Natural killer cell treated with Interleukin-12 subunit alpha and Interleukin-12 subunit beta and Interleukin-15 and Interleukin-18, amount 100 ng/mL, for 72 hours (primary cell): ENCODE results near the gene MGARP. TPM values are rescaled to one million over a fixed set of nuclear protein-coding genes. Genes with fewer than 3 reads are reported as not detected.
"Not testable (repeated sequence)": the region's sequence is repeated elsewhere in the genome, so short reads cannot be mapped to it uniquely, and the experiment has no call there.

Experiments used
- ATAC-seq, 2 donors: fragments of 150-1000 bp; cut with Tn5 transposase in 1 of 2; sonication (Bioruptor Pico), chemical (Tn5 transposase) in 1 of 2; 2 replicates each; pipeline ENCODE4 v1.10.0; 2021
- DNase-seq: peaks from one replicate; pipeline ENCODE4 v3.0.0; 2022; ENCODE audit warnings: low spot score
- H3K27ac Mint-ChIP-seq, 2 donors: 1 replicate in 1 of 2; 2 replicates in 1 of 2; pipeline ENCODE4 v1.8.0; 2022; ENCODE audit warnings: mixed read lengths in 2 of 2, mild to moderate bottlenecking in 1 of 2, moderate library complexity in 1 of 2
- H3K27me3 Mint-ChIP-seq, 2 donors: 1 replicate in 1 of 2; 2 replicates in 1 of 2; pipeline ENCODE4 v1.8.0; 2022; ENCODE audit warnings: mixed read lengths in 2 of 2
- H3K36me3 Mint-ChIP-seq: one replicate; pipeline ENCODE4 v1.8.0; 2022; ENCODE audit warnings: mixed read lengths
- H3K4me1 Mint-ChIP-seq, 2 donors: 1 replicate in 1 of 2; 2 replicates in 1 of 2; pipeline ENCODE4 v1.8.0; 2022; ENCODE audit warnings: low read depth in 2 of 2, mixed read lengths in 2 of 2, mild to moderate bottlenecking in 1 of 2
- H3K4me3 Mint-ChIP-seq: one replicate; pipeline ENCODE4 v1.8.0; 2022; ENCODE audit warnings: mixed read lengths
- H3K9me3 Mint-ChIP-seq: 2 replicates; pipeline ENCODE4 v1.8.0; 2022; ENCODE audit warnings: mixed read lengths
- total RNA-seq, 2 donors: library from RNA; stranded (reverse); gene quantifications; one replicate each; pipeline ENCODE4 v1.2.3, GENCODE V29; 2022

MGARP gene
- total RNA-seq, 2 donors from 2014 or later: 0.21 TPM; not detected in 1

DNA sequence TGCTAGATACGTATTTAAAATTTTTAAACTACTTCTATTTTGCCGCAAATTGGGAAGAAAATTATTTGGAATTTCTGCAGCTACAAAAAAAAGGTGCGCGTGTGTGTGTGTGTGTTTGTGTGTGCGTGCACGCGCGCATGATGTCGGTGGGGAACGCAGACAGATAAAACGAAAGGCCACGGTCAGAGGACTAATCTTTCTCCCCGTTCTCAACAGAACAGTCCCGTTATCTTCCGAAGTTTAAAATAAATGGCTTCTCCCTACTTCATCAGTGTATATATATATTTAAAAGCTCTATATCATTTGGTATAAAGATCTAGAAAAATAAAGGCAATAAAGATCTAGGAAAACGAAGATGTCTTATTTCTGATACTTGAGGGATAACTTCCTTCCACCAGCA, 1.5 kb downstream of the MGARP start:
- no peak for ATAC-seq
- Mint-ChIP-seq H3K36me3 (no peaks in the 10 kb centered on the region), H3K27me3 (peaks cover 25 to 37% of the 10 kb centered on the region in 2 donors), H3K4me1 (peaks cover 15 to 16% of the 10 kb centered on the region in 2 donors), H3K9me3 (no peaks in the 10 kb centered on the region), H3K27ac (no peak overlapping the region), H3K4me3 (peak overlapping the region; percentile 86)
- DNase-seq: no peak

GRCh38 chr4:139275281-139275735, 4.7 kb downstream of the MGARP start:
- H3K36me3 Mint-ChIP-seq: no peaks in the 10 kb centered on the region
- no peak for DNase-seq
- no peak for ATAC-seq
- H3K27me3 Mint-ChIP-seq: peaks cover 22 to 33% of the 10 kb centered on the region in 2 donors
- H3K4me1 Mint-ChIP-seq: peaks cover 15 to 16% of the 10 kb centered on the region in 2 donors
- H3K9me3 Mint-ChIP-seq: no peaks in the 10 kb centered on the region
- no peak overlapping the region for H3K27ac Mint-ChIP-seq
- H3K4me3 Mint-ChIP-seq: no peak overlapping the region

GRCh38 chr4:139274790-139275189, 5.2 kb downstream of the MGARP start:
- Mint-ChIP-seq H3K36me3 (no peaks in the 10 kb centered on the region), H3K4me1 (peaks cover 11 to 13% of the 10 kb centered on the region in 2 donors), H3K27me3 (peaks cover 17 to 28% of the 10 kb centered on the region in 2 donors), H3K9me3 (no peaks in the 10 kb centered on the region), H3K27ac (no peak overlapping the region), H3K4me3 (no peak overlapping the region)
- ATAC-seq: no peak
- no peak for DNase-seq

DNA sequence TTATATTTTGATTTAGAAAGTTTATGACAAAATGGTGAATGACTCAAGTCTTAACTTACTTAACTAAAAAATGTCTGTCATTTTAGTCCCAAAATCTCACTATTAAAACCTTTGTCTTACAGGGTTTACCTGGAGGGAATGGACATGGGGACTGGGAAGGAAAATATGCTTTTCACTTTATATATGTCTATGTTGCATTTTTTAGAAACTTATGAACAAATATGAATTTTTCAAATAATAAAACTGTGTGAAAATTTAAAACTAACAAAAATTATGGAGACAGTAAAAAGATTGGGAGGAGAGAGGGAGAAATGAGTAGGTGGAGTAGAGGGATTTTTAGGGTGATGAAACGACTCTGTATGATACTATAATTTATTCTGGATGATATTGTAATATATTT, 6.2 kb downstream of the MGARP start:
- peaks cover 2 to 3% of the 10 kb centered on the region in 2 donors for H3K4me1 Mint-ChIP-seq
- DNase-seq: no peak
- H3K9me3 Mint-ChIP-seq: no peaks in the 10 kb centered on the region
- no peaks in the 10 kb centered on the region for H3K36me3 Mint-ChIP-seq
- peaks cover 8 to 18% of the 10 kb centered on the region in 2 donors for H3K27me3 Mint-ChIP-seq
- ATAC-seq: no peak
- no peak overlapping the region for H3K27ac Mint-ChIP-seq
- H3K4me3 Mint-ChIP-seq: no peak overlapping the region

DNA sequence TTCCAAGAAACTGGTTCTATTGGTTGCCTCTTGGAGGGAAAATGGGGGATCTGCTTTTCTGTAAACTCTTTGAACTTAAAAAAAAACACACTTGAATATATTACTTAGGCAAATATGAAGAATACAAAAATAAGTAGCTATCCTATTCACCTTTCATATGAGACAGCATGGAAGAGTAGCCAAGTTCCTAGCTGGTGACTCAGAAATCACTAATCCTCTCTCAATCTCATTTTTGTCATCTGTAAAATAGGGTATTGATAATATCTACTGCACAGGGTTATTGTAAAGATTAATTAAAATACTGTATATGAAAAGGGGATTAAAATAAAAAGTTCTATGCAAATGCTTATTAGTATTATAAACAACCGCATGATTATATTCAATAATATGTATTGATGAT, 12.7 kb downstream of the MGARP start:
- H3K27me3 Mint-ChIP-seq: no peaks in the 10 kb centered on the region

DNA sequence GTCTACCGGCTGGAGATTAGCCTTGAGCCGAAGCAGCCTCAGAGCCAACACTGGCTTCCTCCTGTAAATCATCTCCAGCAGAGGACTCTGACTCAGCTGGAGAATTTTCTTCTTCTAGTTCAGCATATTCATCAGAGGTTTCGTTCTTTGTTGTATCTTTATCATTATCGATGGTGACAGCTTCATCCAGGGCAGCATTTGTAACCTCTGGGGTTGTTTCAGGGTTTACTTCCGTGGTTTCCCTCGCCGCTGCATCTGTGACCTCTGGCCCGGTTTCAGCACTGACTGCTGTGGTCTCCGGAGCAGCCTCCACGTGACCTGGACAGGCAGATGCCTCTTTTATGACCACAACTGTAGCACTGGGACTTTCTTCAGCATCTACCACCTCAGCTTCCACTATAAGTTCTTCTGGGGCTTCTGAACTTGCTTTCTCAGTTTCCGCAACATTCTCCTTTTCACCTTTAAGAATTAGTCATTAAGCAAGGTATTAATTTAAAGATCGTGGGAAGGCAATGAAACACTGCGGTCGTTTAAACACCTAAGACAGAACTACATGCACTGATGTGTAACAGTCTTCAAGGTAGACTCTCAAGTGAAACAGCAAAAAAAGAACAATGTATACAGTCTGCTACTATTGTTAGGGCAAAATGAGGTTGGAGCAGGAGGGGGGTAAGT, 13.3 kb downstream of the MGARP start:
- H3K36me3 Mint-ChIP-seq: no peaks in the 10 kb centered on the region
- no peaks in the 10 kb centered on the region for H3K27me3 Mint-ChIP-seq

More for the DNA sequence above, 12.7 kb downstream of the MGARP start:
- DNase-seq (no peak), ATAC-seq (no peak)
- H3K4me3 Mint-ChIP-seq: peak overlapping the region; percentile 80
- H3K4me1 Mint-ChIP-seq: peaks cover 16 to 28% of the 10 kb centered on the region in 2 donors
- no peaks in the 10 kb centered on the region for H3K36me3 Mint-ChIP-seq
- peak overlapping the region; percentile 72 to 73 for H3K27ac Mint-ChIP-seq
- no peaks in the 10 kb centered on the region for H3K9me3 Mint-ChIP-seq

GRCh38 chr4:139266208-139266582, 13.8 kb downstream of the MGARP start:
- peak in 1 of 2 donors; percentile 10 for ATAC-seq
- Mint-ChIP-seq H3K9me3 (no peaks in the 10 kb centered on the region), H3K36me3 (no peaks in the 10 kb centered on the region), H3K4me3 (peak overlapping the region; percentile 80), H3K27ac (peak overlapping the region; percentile 72 to 73), H3K27me3 (no peaks in the 10 kb centered on the region), H3K4me1 (peaks cover 16 to 28% of the 10 kb centered on the region in 2 donors)
- DNase-seq: no peak

More for the DNA sequence above, 13.3 kb downstream of the MGARP start:
- Mint-ChIP-seq H3K9me3 (no peaks in the 10 kb centered on the region), H3K4me1 (peaks cover 16 to 28% of the 10 kb centered on the region in 2 donors), H3K4me3 (peak overlapping the region; percentile 80), H3K27ac (peak overlapping the region; percentile 72 to 73)
- DNase-seq (peak; percentile 91), ATAC-seq (peak; percentile 99 to 100)

GRCh38 chr4:139265654-139266053, 14.4 kb downstream of the MGARP start:
- no peaks in the 10 kb centered on the region for H3K36me3 Mint-ChIP-seq
- no peaks in the 10 kb centered on the region for H3K27me3 Mint-ChIP-seq
- DNase-seq (no peak), ATAC-seq (no peak)
- peak overlapping the region; percentile 80 for H3K4me3 Mint-ChIP-seq
- peak overlapping the region; percentile 72 to 73 for H3K27ac Mint-ChIP-seq
- peaks cover 16 to 28% of the 10 kb centered on the region in 2 donors for H3K4me1 Mint-ChIP-seq
- no peaks in the 10 kb centered on the region for H3K9me3 Mint-ChIP-seq

DNA sequence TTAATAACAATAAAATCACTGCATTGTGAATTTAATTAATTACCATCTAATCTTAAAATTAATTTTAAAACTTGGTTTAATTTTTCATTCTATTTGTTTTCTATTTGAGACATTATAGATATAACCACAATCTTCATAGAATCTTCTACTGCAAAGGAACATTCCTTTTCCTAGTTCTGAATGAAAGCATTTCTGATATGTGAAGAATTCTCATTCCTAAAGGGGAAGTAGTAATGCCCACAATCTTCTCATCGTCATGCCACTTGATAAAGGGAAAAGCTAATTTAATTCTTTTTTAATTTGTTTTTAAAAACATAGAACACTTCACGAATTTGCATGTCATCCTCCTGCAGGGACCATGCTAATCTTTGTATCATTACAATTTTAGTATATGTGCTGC, 23.7 kb downstream of the MGARP start:
- no peaks in the 10 kb centered on the region for H3K27me3 Mint-ChIP-seq
- H3K4me3 Mint-ChIP-seq: no peak overlapping the region
- no peaks in the 10 kb centered on the region for H3K4me1 Mint-ChIP-seq
- no peak overlapping the region for H3K27ac Mint-ChIP-seq
- DNase-seq (no peak), ATAC-seq (no peak)
- H3K9me3 Mint-ChIP-seq: no peaks in the 10 kb centered on the region
- no peaks in the 10 kb centered on the region for H3K36me3 Mint-ChIP-seq

DNA sequence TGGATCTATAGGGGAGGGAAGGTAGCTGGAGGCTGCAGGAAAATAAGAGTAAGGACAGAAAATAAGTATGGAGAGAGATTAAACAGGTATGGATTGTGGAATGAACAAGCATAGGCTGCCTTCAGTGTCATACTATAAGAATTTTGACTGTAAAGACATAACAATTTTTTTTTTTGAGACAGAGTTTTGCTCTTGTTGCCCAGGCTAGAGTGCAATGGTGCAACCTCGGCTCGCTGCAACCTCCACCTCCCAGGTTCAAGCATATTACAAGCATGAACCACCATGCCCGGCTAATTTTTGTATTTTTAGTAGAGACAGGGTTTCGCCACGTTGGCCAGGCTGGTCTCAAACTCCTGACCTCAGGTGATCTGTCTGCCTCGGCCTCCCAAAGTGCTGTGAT, 24.4 kb downstream of the MGARP start:
- DNase-seq, H3K4me1 Mint-ChIP-seq, ATAC-seq, H3K36me3 Mint-ChIP-seq, H3K27ac Mint-ChIP-seq, H3K4me3 Mint-ChIP-seq, H3K27me3 Mint-ChIP-seq, H3K9me3 Mint-ChIP-seq: not testable (repeated sequence)

GRCh38 chr4:139253713-139254112, 26.3 kb downstream of the MGARP start:
- DNase-seq (no peak), ATAC-seq (no peak)
- no peaks in the 10 kb centered on the region for H3K9me3 Mint-ChIP-seq
- H3K27ac Mint-ChIP-seq: no peak overlapping the region
- H3K4me3 Mint-ChIP-seq: no peak overlapping the region
- H3K4me1 Mint-ChIP-seq: no peaks in the 10 kb centered on the region
- H3K27me3 Mint-ChIP-seq: no peaks in the 10 kb centered on the region
- no peaks in the 10 kb centered on the region for H3K36me3 Mint-ChIP-seq

GRCh38 chr4:139253046-139253445, 27.0 kb downstream of the MGARP start:
- H3K36me3 Mint-ChIP-seq: no peaks in the 10 kb centered on the region
- ATAC-seq (no peak), DNase-seq (no peak)
- no peaks in the 10 kb centered on the region for H3K9me3 Mint-ChIP-seq
- H3K4me1 Mint-ChIP-seq: no peaks in the 10 kb centered on the region
- H3K27me3 Mint-ChIP-seq: no peaks in the 10 kb centered on the region
- H3K4me3 Mint-ChIP-seq: no peak overlapping the region
- no peak overlapping the region for H3K27ac Mint-ChIP-seq

- Mint-ChIP-seq H3K4me3 (no peak overlapping the region), H3K27me3 (no peaks in the 10 kb centered on the region), H3K4me1 (no peaks in the 10 kb centered on the region), H3K9me3 (no peaks in the 10 kb centered on the region), H3K27ac (no peak overlapping the region), H3K36me3 (no peaks in the 10 kb centered on the region)
- no peak for ATAC-seq
- no peak for DNase-seq
Observed at GRCh38 chr4:139247700-139248238, 32.3 kb downstream of the MGARP start.

DNA sequence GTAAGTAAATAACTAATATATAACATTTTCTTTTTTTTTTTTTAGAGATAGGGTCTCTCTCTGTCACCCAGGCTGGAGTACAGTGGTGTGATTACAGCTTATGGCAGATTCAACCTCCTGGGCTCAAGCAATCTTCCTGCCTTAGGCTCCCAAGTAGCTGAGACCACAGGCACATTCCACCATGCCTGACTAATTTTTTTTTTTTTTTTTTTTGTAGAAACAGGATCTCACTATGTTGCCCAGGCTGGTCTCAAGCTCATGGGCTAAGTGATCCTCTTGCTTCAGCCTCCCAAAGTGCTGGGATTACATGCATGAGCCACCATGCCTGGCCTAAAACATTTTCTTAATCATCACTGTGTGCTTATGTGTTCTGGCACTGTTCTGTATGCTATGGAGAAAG, 32.8 kb downstream of the MGARP start:
- no peaks in the 10 kb centered on the region for H3K27me3 Mint-ChIP-seq
- H3K9me3 Mint-ChIP-seq: no peaks in the 10 kb centered on the region
- DNase-seq: no peak
- ATAC-seq: no peak
- no peak overlapping the region for H3K27ac Mint-ChIP-seq
- H3K4me1 Mint-ChIP-seq: no peaks in the 10 kb centered on the region
- H3K4me3 Mint-ChIP-seq: no peak overlapping the region
- H3K36me3 Mint-ChIP-seq: no peaks in the 10 kb centered on the region
